Measurements from ENCODE around the gene APC2. TPM values are rescaled to one million over a fixed set of nuclear protein-coding genes. Genes with fewer than 3 reads are reported as not detected.

Gene APC2
- total RNA-seq, 1 experiment from 2014 or later, result 0.68 TPM

- Histone ChIP-seq H3K4ac (ENCODE audit: low read depth, low read length) (no peak overlapping the region), H2BK120ac (ENCODE audit: low read depth, low read length, poor library complexity, severe bottlenecking) (no peak overlapping the region), H2BK5ac (ENCODE audit: insufficient read length, low read length) (no peak overlapping the region), H4K91ac (ENCODE audit: insufficient read length, low read depth, low read length) (no peak overlapping the region), H3K23ac (ENCODE audit: insufficient read length, low read depth, low read length) (no peak overlapping the region), H2BK20ac (ENCODE audit: low read depth, low read length, poor library complexity, severe bottlenecking) (no peak overlapping the region), H4K20me1 (ENCODE audit: control insufficient read depth, insufficient read depth, insufficient read length) (no peaks in the 10 kb centered on the region), H3K27ac (ENCODE audit: insufficient read length, low read depth, low read length) (no peak overlapping the region), H3K9me3 (ENCODE audit: control insufficient read depth, low read depth, low read length) (no peaks in the 10 kb centered on the region), H3K56ac (ENCODE audit: insufficient read length, low read depth, low read length) (no peak overlapping the region), H2AK5ac (ENCODE audit: insufficient read length, low read length) (no peak overlapping the region), H3K27me3 (ENCODE audit: insufficient read depth, low read length) (no peaks in the 10 kb centered on the region), H2AFZ (ENCODE audit: low read length) (no peak overlapping the region), H3K4me1 (ENCODE audit: insufficient read depth, low read length) (no peaks in the 10 kb centered on the region), H4K5ac (ENCODE audit: insufficient read length, low read depth, low read length) (no peak overlapping the region), H3K4me2 (ENCODE audit: insufficient read depth, insufficient read length, low read length) (peak overlapping the region; percentile 38), H3T11ph (ENCODE audit: low read length) (no peak overlapping the region), H3K9ac (ENCODE audit: extremely low read depth, insufficient read length, low read length) (no peak overlapping the region), H3K23me2 (ENCODE audit: insufficient read length, low read depth, low read length, poor library complexity, severe bottlenecking) (no peaks in the 10 kb centered on the region), H3K79me1 (ENCODE audit: insufficient read depth, low read depth, low read length, poor library complexity, severe bottlenecking) (no peaks in the 10 kb centered on the region), H3K14ac (ENCODE audit: insufficient read depth, low read length) (no peak overlapping the region), H4K8ac (replicated peaks; ENCODE audit: insufficient read length, low read depth, low read length) (no peak overlapping the region), H2BK15ac (ENCODE audit: low read depth, low read length) (no peak overlapping the region), H3K79me2 (ENCODE audit: insufficient read depth, low read length) (no peaks in the 10 kb centered on the region), H3K18ac (ENCODE audit: insufficient read length, low read depth, low read length) (no peak overlapping the region), H2BK12ac (ENCODE audit: insufficient read length, low read depth, low read length) (no peak overlapping the region)
- no peaks in the 10 kb centered on the region for H3K9me3 Mint-ChIP-seq
- peaks cover 13% of the 10 kb centered on the region for H3K27me3 Mint-ChIP-seq (ENCODE audit: low read depth)
- TF ChIP-seq CTCF (conservative IDR thresholded peaks at IDR 0.05), result no peak
- H3K4me1 Mint-ChIP-seq, result peaks cover 6 to 14% of the 10 kb centered on the region in 2 experiments
- peaks cover 0 to 8% (median 6%) of the 10 kb centered on the region in 3 experiments; a peak in 3 of 7 replicates for H3K36me3 Mint-ChIP-seq (ENCODE audit: insufficient read depth in 1 of 3, low read depth in 3 of 3)
- H3K4me3 Mint-ChIP-seq, result peak overlapping the region; percentile 53 to 75
- no CpG with 5 or more reads among the region's 11 CpGs for WGBS (ENCODE audit: extremely low coverage, insufficient read length, low lambda C conversion rate)
- no peak for DNase-seq
- H3K27ac Mint-ChIP-seq, result no peak overlapping the region
Measured at GRCh38 chr19:1401889-1402217, 48.1 kb upstream of the APC2 start.
